Measurements from ENCODE around the gene GBP7. TPM values are rescaled to one million over a fixed set of nuclear protein-coding genes. Genes with fewer than 3 reads are reported as not detected.

GBP7 gene
- total and polyA plus RNA-seq, 11 donors = 0.16 to 0.17 TPM; not detected in 9

DNA sequence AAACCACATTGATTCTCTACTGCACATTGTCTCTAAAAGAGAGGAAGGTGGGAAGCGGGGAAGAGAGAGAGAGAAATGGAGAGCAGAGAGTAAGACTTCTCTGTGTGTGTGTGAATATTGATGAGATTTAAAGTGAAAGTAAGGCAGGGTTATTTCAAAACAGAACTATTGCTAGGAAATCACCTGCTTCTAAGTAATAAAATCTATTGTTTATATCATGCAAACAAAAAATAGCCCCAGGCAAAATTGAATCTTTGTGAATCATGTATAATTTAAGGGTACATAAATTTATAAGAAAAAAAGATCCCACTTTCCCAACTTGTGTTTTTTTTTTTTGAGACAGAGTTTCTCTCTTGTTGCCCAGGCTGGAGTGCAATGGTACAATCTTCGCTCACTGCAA lies 1.2 kb upstream of the GBP7 start:
- DNase-seq (no peak), ATAC-seq (no peak)
- Histone ChIP-seq H3K27me3 (no peaks in the 10 kb centered on the region), H3K27ac (no peak overlapping the region), H3K36me3 (peaks cover 0 to 14% (median 4%) of the 10 kb centered on the region in 9 donors), H3K4me1 (no peaks in the 10 kb centered on the region), H3K9me3 (no peaks in the 10 kb centered on the region), H3K4me3 (no peak overlapping the region)
- no peak for TF ChIP-seq POLR2A (IDR thresholded peaks at IDR 0.05)
- TF ChIP-seq, protein P1, sequence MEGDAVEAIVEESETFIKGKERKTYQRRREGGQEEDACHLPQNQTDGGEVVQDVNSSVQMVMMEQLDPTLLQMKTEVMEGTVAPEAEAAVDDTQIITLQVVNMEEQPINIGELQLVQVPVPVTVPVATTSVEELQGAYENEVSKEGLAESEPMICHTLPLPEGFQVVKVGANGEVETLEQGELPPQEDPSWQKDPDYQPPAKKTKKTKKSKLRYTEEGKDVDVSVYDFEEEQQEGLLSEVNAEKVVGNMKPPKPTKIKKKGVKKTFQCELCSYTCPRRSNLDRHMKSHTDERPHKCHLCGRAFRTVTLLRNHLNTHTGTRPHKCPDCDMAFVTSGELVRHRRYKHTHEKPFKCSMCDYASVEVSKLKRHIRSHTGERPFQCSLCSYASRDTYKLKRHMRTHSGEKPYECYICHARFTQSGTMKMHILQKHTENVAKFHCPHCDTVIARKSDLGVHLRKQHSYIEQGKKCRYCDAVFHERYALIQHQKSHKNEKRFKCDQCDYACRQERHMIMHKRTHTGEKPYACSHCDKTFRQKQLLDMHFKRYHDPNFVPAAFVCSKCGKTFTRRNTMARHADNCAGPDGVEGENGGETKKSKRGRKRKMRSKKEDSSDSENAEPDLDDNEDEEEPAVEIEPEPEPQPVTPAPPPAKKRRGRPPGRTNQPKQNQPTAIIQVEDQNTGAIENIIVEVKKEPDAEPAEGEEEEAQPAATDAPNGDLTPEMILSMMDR (IDR thresholded peaks at IDR 0.05) = no peak
- 95 to 99% (median 96%) methylated on average over 2 of the region's 2 CpGs for WGBS, 4 donors
- intact Hi-C loops (cut with DNase I) = no loop called here

DNA sequence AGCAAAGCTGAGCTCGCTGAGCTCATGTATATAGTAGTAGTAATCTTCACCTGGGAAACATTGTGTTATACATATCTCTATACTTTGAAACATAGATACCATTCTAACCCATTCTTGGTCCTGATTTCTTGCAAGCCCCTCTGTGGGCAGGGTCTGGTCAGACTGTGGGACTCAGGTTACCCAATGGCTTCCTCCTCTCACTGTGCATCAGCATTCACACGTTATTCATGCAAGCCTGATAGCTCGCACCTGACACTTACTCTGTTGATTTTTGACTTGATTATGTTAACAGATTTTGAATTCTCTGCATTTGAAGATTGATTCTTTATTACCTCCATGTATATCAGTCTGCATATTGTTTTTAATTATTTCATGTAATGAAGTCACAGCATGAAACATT lies 1.3 kb downstream of the GBP7 start:
- TF ChIP-seq, protein P1 (IDR thresholded peaks at IDR 0.05) = no peak
- no peak for TF ChIP-seq POLR2A (IDR thresholded peaks at IDR 0.05)
- 82 to 90% (median 89%) methylated on average over 3 of the region's 3 CpGs for WGBS, 4 donors

DNA sequence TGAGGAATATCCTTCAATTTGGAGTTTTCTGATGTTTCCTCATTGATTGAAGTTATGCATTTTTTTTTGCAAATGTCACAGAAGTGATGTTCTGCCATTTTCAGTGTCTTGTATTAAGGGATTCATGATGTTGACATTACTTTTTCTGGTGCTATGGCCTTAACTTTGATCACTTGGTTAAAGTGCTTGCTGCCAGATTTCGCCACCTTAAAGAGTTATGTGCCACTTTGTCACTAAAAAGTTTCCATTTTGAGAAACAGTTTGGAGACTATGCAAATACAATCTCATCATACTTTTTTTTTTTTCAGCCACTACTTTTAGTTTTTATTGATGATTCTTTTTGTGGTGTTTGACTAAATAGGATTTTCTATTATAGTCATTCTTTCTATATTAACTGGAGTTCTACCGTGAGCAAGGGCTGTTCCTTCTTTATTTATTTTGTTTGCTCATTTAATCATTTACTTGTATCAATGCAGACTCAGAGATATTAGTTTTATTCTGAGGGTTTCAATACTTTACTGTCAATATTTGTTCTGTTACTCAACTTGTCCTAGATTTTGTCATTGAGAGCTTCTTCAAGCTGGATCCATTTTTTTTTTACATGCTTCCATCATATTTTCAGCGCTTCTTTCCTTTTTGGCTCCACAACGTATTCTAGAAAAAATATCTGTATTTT lies 3.2 kb downstream of the GBP7 start:
- H3K36me3 ChIP-seq = no peaks in the 10 kb centered on the region
- H3K4me1 ChIP-seq = no peaks in the 10 kb centered on the region
- H3K27me3 ChIP-seq = no peaks in the 10 kb centered on the region
- H3K9me3 ChIP-seq = no peaks in the 10 kb centered on the region
- no peak overlapping the region for H3K27ac ChIP-seq
- intact Hi-C loops (cut with DNase I) = no loop called here
- ATAC-seq (no peak), DNase-seq (no peak)
- 96 to 98% (median 96%) methylated on average over 4 of the region's 4 CpGs for WGBS, 4 donors
- TF ChIP-seq POLR2A (IDR thresholded peaks at IDR 0.05) = no peak
- TF ChIP-seq, protein P1 (IDR thresholded peaks at IDR 0.05) = no peak
- no peak overlapping the region for H3K4me3 ChIP-seq

More for the DNA sequence above, 1.3 kb downstream of the GBP7 start:
- Histone ChIP-seq H3K4me3 (no peak overlapping the region), H3K27ac (no peak overlapping the region), H3K9me3 (no peaks in the 10 kb centered on the region), H3K36me3 (no peaks in the 10 kb centered on the region), H3K4me1 (no peaks in the 10 kb centered on the region), H3K27me3 (no peaks in the 10 kb centered on the region)
- no peak for DNase-seq
- ATAC-seq = no peak
- intact Hi-C loops (cut with DNase I) = no loop called here

DNA sequence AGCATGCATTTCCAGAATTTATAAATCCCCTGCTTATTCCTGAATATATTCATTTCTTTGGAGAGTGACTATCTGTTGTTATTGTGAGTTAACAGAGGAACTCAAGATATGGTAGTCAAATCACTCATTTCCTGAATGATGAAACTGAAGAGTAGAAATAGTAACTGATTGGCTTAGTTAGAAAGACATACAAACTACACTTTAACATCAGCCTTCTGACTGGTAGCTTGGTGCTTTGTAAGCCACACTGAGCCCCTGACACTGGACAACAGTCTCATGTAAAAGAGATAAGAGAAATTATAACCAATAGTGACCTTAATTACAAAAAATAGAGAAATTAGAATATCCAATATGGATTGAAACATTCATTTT lies 4.8 kb downstream of the GBP7 start:
- Histone ChIP-seq H3K4me3 (no peak overlapping the region), H3K9me3 (no peaks in the 10 kb centered on the region), H3K36me3 (no peaks in the 10 kb centered on the region), H3K4me1 (no peaks in the 10 kb centered on the region), H3K27ac (no peak overlapping the region), H3K27me3 (no peaks in the 10 kb centered on the region)
- DNase-seq (no peak), ATAC-seq (no peak)
- intact Hi-C loops (cut with DNase I) = no loop called here
- TF ChIP-seq POLR2A (IDR thresholded peaks at IDR 0.05) = no peak
- TF ChIP-seq, protein P1 (IDR thresholded peaks at IDR 0.05) = no peak
